Breast epithelium (tissue), 4 donors: ENCODE data around the gene SHH. TPM values are rescaled to one million over a fixed set of nuclear protein-coding genes. Genes with fewer than 3 reads are reported as not detected.

ENCODE experiments used
- DNase-seq, 2 donors: peaks; one replicate each; pipeline ENCODE4 v3.0.0-alpha.2; 2019; ENCODE audit warnings: low spot score in 2 of 2
- H3K27ac ChIP-seq, 2 donors: fragments of 200-600 bp; sonication (generic) in 1 of 2; one replicate each; pipeline ENCODE4 v1.5.1; 2016 to 2019; ENCODE audit warnings: mild to moderate bottlenecking in 1 of 2
- H3K27me3 ChIP-seq, 2 donors: fragments of 200-600 bp; sonication (generic) in 1 of 2; one replicate each; pipeline versions ENCODE4 v1.5.1 to v1.6.0; 2017 to 2019; ENCODE audit warnings: control low read depth in 1 of 2, mild to moderate bottlenecking in 1 of 2
- H3K36me3 ChIP-seq: fragments of 200-600 bp; one replicate; pipeline ENCODE4 v1.5.1; 2019
- H3K4me1 ChIP-seq, 2 donors: fragments of 200-600 bp; sonication (generic); one replicate each; pipeline ENCODE4 v1.5.1; 2016 to 2019; ENCODE audit warnings: control low read depth in 1 of 2
- H3K4me3 ChIP-seq, 3 donors: fragments of 200-600 bp; sonication (generic); 1 replicate in 2 of 3; 2 replicates in 1 of 3; pipeline ENCODE4 v1.5.1; 2016 to 2019; ENCODE audit warnings: mild to moderate bottlenecking in 3 of 3, moderate library complexity in 2 of 3
- H3K9me3 ChIP-seq, 2 donors: fragments of 200-600 bp; sonication (generic) in 1 of 2; one replicate each; pipeline ENCODE4 v1.5.1; 2016 to 2019; ENCODE audit warnings: control low read depth in 1 of 2
- CTCF ChIP-seq, 3 donors: fragments of 450-650 bp; IDR thresholded peaks; one replicate each; pipeline ENCODE4 v1.5.1; 2016 to 2017; ENCODE audit warnings: antibody characterized with exemption in 3 of 3, mild to moderate bottlenecking in 3 of 3, moderate library complexity in 3 of 3
- POLR2A ChIP-seq: fragments of 450-650 bp; IDR thresholded peaks from one replicate; pipeline ENCODE4 v1.6.1; 2016; ENCODE audit warnings: antibody characterized with exemption, mild to moderate bottlenecking, moderate library complexity
- POLR2AphosphoS5 ChIP-seq, 3 donors: sonication (generic); formaldehyde crosslinking; IDR thresholded peaks; one replicate each; pipeline ENCODE4 v1.6.1; 2017; ENCODE audit warnings: antibody characterized with exemption in 3 of 3
- intact Hi-C: fragments of 100-400 bp; cut with DNase I; formaldehyde crosslinking; loops from one replicate; pipeline ENCODE4 v1.15.1; 2023; ENCODE audit warnings: low total_unique reads
- total RNA-seq, 3 donors: library from RNA; depleted of rRNA; stranded (reverse); fragments of >200 nt; gene quantifications; one replicate each; pipeline ENCODE4 v1.1.0, GENCODE V29; 2016

Gene SHH
- total RNA-seq, 3 donors from 2014 or later = not detected

GRCh38 chr7:155754165-155754564 is 58.1 kb downstream of the SHH start:
- Histone ChIP-seq H3K36me3 (no peaks in the 10 kb centered on the region), H3K9me3 (no peaks in the 10 kb centered on the region), H3K27ac (no peak overlapping the region), H3K27me3 (no peaks in the 10 kb centered on the region), H3K4me1 (no peaks in the 10 kb centered on the region), H3K4me3 (no peak overlapping the region)
- DNase-seq = no peak
- intact Hi-C loops = loop anchor here (5.0 kb wide), 1 partner anchor 387 kb away; no protein-coding TSS in a partner anchor
- TF ChIP-seq CTCF (IDR thresholded peaks at IDR 0.05) (no peak), POLR2AphosphoS5 (IDR thresholded peaks at IDR 0.05) (no peak), POLR2A (no peak)

GRCh38 chr7:155753446-155753965 is 58.8 kb downstream of the SHH start:
- Histone ChIP-seq H3K9me3 (no peaks in the 10 kb centered on the region), H3K4me3 (no peak overlapping the region), H3K36me3 (no peaks in the 10 kb centered on the region), H3K4me1 (no peaks in the 10 kb centered on the region), H3K27ac (no peak overlapping the region), H3K27me3 (no peaks in the 10 kb centered on the region)
- TF ChIP-seq POLR2A (no peak), CTCF (IDR thresholded peaks at IDR 0.05) (no peak), POLR2AphosphoS5 (IDR thresholded peaks at IDR 0.05) (no peak)
- intact Hi-C loops = loop anchor here (5.0 kb wide), 1 partner anchor 386 kb away; no protein-coding TSS in a partner anchor
- DNase-seq = no peak

- no peak for TF ChIP-seq POLR2AphosphoS5 (IDR thresholded peaks at IDR 0.05)
- TF ChIP-seq CTCF (IDR thresholded peaks at IDR 0.05) = no peak
- no peak for TF ChIP-seq POLR2A
- H3K4me1 ChIP-seq = no peaks in the 10 kb centered on the region
- intact Hi-C loops = loop anchor here (5.0 kb wide), 1 partner anchor 386 kb away; no protein-coding TSS in a partner anchor
These were observed 59.4 kb downstream of the SHH start for GRCh38 chr7:155752756-155753445.

GRCh38 chr7:155751409-155751808 is 60.9 kb downstream of the SHH start:
- TF ChIP-seq POLR2AphosphoS5 (IDR thresholded peaks at IDR 0.05) (no peak), POLR2A (no peak), CTCF (IDR thresholded peaks at IDR 0.05) (no peak)
- no peaks in the 10 kb centered on the region for H3K36me3 ChIP-seq
- no peak overlapping the region for H3K27ac ChIP-seq
- intact Hi-C loops = loop anchor here (5.0 kb wide), 1 partner anchor 384 kb away; no protein-coding TSS in a partner anchor
- no peaks in the 10 kb centered on the region for H3K4me1 ChIP-seq
- no peak overlapping the region for H3K4me3 ChIP-seq
- DNase-seq = no peak
- H3K9me3 ChIP-seq = no peaks in the 10 kb centered on the region
- no peaks in the 10 kb centered on the region for H3K27me3 ChIP-seq

More at GRCh38 chr7:155752756-155753445, 59.4 kb downstream of the SHH start:
- no peaks in the 10 kb centered on the region for H3K27me3 ChIP-seq
- no peak overlapping the region for H3K27ac ChIP-seq
- H3K9me3 ChIP-seq = no peaks in the 10 kb centered on the region
- H3K4me3 ChIP-seq = no peak overlapping the region
- no peaks in the 10 kb centered on the region for H3K36me3 ChIP-seq
- no peak for DNase-seq
